A172 (cell line): Measurements from ENCODE around the gene CDH7. TPM values are rescaled to one million over a fixed set of nuclear protein-coding genes. Genes with fewer than 3 reads are reported as not detected.
A peak's percentile ranks its signal among the peaks of the same experiment; 100 is the strongest.

Source experiments
- DNase-seq: peaks from one replicate; pipeline ENCODE4 v3.0.0-alpha.2; 2015; ENCODE audit warnings: low spot score
- total RNA-seq: library from RNA; depleted of rRNA; stranded (reverse); fragments of >200 nt; shearing (Covaris generic); gene quantifications from 2 replicates; pipeline ENCODE4 v1.2.3, GENCODE V29; 2014; rRNA removed

The CDH7 gene, protein sequence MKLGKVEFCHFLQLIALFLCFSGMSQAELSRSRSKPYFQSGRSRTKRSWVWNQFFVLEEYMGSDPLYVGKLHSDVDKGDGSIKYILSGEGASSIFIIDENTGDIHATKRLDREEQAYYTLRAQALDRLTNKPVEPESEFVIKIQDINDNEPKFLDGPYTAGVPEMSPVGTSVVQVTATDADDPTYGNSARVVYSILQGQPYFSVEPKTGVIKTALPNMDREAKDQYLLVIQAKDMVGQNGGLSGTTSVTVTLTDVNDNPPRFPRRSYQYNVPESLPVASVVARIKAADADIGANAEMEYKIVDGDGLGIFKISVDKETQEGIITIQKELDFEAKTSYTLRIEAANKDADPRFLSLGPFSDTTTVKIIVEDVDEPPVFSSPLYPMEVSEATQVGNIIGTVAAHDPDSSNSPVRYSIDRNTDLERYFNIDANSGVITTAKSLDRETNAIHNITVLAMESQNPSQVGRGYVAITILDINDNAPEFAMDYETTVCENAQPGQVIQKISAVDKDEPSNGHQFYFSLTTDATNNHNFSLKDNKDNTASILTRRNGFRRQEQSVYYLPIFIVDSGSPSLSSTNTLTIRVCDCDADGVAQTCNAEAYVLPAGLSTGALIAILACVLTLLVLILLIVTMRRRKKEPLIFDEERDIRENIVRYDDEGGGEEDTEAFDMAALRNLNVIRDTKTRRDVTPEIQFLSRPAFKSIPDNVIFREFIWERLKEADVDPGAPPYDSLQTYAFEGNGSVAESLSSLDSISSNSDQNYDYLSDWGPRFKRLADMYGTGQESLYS
- total RNA-seq = not detected in 2 replicates

GRCh38 chr18:65750389-65751154, at the start of gene CDH7:
TSS of gene CDH7 (plus strand) at chr18:65751012. CDS start at chr18:65762843, 11,831 bp downstream.
- DNase-seq = no peak

- no peak for DNase-seq
Measured at GRCh38 chr18:65704046-65704445, 46.8 kb upstream of the CDH7 start.

GRCh38 chr18:65706646-65707045, 44.2 kb upstream of the CDH7 start:
- no peak for DNase-seq

DNA sequence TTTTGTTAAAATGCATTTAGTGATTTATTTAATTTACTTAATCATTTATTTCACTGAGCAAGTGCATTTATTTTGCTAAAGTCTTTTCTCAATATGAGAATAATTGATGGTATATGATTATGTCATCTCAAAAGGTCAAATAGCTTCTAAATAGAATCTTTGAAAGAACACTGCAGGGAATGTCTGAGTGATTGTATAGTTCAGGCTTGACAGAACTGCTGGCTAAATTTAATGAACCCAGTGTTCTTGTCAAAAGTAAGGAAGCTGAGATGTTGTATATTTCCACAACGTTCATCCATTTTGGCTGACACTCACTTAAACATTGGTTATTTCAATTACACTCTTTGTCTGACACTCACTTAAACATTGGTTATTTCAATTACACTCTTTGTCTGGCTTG, 39.3 kb upstream of the CDH7 start:
- DNase-seq = no peak

GRCh38 chr18:65721619-65722018, 29.2 kb upstream of the CDH7 start:
- no peak for DNase-seq

DNA sequence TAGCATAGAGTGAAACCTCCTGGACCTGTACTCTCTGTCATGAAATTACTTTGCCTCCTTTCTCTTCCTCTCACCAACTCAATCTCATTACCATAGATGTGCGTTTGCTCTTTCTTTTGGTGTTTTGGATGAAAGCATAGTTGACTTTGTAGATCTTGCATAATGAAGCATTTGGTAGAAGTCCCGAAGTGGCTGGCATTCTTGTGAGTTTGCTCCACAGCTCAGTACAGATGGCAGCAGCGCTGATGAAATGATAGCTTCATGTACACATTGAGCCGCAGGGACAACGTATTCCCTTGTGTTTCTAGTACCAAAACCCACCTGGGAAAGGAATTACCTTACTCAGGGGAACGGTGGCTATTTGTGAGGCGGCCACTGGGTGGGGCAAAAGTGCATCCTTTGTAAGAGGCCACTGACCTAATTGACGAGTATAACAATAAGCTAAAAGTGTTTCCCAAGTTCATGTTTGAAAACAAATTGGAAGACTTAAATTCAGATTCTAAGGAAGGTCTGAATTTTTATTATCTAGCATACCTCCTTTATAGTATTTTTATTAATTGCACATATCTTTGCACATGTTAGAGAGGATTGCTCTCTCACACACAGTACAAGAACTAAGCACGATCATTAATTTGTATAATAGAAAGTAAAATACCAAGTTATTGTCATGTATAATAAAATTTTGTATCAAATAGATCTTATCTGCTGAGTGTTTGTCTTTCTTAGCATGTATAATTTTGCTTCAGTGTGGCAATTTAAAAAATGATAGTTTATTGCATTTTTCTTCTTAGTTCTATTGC, 25.4 kb upstream of the CDH7 start:
- peak; percentile 1 for DNase-seq

- DNase-seq = no peak
Measured at GRCh38 chr18:65735155-65735554, 15.7 kb upstream of the CDH7 start.

DNA sequence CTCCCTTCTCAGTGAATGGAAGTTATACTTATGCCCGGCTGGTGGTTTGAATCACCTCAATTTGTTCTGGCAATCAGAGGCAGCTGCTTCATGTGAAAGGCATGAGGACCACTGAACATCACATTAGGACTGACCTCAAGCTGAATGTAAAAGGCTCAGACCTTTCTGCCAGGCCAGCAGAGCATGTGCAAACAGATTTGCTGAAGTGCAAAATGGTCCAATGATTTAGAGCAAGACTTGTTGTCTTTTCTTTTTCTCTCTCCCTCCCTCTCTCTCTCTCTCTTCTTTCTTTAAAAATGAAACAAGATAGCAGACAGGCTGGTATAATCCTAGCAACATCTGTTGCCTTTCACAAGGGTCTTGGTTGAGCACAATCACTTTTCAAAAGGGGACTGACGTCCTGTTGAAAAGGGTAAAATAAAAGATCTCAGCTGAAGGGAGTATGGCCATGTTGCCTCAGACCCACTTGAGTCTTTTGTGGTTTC, 13.3 kb upstream of the CDH7 start:
- DNase-seq = no peak

DNA sequence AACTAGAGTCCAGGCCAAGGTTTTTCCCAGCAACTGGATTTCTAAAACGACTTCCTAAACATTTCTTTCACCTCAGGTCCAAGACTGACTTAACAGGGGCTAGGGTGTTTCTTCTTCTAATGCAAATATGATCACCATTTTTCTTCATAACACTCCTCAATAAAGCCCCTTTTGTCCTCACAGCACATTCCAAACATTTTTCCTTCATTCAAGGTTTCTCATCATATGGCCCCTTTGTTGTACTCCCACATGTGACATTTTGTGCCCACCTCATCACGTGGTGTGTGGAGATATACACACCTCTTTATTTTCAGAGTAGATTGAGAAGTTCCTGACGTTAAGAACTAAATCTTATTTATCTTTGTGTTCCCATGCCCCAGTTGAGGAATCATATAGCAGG, 3.9 kb upstream of the CDH7 start:
- DNase-seq = no peak

DNA sequence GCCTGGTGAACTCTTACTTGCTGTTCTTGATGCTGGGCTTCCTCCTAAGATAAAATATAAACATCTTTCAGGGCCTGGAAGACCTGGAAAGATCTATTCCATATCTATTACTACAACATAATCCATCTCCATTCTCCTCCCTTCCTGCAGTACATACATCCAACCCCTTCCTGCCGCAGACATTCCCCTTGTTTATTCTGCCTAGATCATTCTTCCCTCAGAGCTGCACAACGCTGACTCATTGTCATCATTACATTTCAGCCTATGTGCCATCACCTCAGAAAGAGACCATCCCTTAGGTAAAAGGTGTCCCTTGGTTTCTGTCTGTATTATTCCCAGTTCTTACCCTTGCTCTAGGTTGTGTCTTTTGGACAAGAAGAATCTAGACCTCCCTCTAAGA, 2.5 kb upstream of the CDH7 start:
- no peak for DNase-seq

GRCh38 chr18:65749841-65750240, 971 bp upstream of the CDH7 start:
- no peak for DNase-seq

DNA sequence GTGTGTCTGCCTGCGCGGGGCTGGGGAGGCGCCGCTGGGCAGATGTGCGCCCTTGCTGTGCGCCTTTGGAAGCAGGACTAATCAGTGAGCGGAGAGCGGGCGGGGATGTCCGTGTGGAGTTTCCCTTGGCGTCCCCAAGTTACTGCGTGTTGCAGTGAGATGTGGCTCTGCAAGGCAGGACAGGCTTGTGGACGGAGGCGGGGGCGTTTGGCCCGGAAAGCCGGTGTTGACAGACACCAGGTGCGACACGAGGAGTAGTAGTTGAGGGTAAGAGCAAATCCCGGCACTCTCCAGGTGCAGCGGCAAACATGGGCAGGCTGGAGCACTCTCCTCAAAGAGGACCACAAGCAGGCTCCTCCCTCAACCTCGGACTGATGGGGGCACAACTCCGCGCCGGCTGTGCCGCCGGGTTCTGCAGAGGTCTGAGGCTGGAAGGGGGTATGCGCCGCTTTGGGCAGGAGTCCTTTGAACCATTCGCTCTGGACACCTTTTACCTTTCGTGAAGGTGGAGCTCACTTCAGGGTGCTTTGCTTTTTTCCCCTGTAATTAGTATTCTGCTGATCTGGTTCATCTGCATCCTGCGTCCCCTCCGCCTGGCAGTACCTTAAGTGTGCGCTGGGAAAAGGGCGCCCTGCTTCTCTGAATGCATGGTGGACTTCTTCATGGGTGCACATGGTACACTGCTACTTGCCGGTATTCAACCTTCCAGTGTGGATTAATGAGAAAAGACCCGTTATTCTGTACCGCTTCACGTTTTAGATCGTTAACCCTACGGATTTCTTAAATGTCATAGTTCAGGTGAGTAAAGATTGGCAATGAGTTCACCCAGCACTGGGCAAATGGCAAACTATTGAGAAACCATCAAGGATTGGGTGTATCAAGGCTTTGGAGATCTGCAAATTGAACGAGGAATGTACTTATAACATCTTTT, 608 bp downstream of the CDH7 start:
- DNase-seq = no peak

- no peak for DNase-seq
Measured at GRCh38 chr18:65752625-65753325, 2.0 kb downstream of the CDH7 start.

GRCh38 chr18:65753520-65753919, 2.7 kb downstream of the CDH7 start:
- no peak for DNase-seq

- DNase-seq = peak; percentile 46
Measured at GRCh38 chr18:65754121-65754520, 3.3 kb downstream of the CDH7 start.

DNA sequence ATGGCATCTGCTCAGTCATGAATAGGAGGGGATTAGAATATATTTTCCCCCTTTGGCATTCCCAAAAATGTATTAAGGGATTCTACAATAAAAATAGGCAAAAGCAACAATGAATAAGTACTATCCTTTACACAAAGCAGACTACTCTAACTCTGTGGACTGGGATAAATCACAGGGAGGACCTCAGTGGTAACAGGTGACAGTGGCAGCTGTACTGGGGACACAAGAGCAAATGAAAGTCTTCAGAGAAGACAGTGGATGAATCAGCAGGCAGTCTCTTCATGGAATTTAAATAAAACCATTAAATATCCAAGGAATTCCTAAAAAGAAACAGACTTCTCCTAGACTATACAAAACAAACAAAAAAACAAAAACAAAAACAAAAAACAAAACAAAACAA, 4.8 kb downstream of the CDH7 start:
- DNase-seq = no peak

DNA sequence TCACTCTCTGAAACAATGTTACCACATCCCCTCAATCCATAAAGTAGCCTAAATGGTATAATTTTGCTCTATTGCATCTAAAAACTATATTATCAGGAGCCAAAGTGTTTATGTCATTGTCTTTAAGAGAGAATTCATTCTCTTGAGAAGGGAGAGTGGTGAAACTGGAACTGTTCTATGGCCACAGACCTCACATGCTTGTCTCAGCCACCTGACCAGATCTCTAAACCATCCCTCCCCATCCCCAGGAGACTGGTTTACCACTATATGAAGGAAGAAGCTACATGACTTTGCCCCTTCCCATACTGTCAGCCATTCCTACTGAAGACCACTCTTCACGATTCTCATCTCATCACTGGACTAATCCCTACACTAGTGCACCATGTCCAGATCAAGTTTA, 9.6 kb downstream of the CDH7 start:
- no peak for DNase-seq

GRCh38 chr18:65761636-65762295, 11.0 kb downstream of the CDH7 start:
- DNase-seq = no peak

DNA sequence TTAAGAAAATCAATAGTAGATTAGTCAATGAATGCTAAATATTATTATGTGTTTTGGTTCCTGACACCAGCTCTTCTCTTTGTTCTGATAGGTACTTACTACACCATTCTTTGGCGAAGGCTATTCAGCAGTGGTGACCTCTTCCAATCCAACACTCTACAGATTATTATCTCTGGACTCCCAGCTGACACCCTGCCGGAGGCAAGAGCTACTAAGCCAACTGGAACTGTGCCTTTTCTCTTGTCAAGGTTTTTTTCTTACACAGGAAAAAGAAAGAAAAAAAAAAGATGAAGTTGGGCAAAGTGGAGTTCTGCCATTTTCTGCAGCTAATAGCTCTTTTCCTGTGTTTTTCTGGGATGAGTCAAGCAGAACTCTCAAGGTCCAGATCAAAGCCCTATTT, 11.7 kb downstream of the CDH7 start:
- DNase-seq = no peak
